Measurements from ENCODE around the gene ERBB4. TPM values are rescaled to one million over a fixed set of nuclear protein-coding genes. Genes with fewer than 3 reads are reported as not detected.

Gene ERBB4
- polyA plus RNA-seq, 4 donors = 0.04 to 0.13 TPM; not detected in 2

DNA sequence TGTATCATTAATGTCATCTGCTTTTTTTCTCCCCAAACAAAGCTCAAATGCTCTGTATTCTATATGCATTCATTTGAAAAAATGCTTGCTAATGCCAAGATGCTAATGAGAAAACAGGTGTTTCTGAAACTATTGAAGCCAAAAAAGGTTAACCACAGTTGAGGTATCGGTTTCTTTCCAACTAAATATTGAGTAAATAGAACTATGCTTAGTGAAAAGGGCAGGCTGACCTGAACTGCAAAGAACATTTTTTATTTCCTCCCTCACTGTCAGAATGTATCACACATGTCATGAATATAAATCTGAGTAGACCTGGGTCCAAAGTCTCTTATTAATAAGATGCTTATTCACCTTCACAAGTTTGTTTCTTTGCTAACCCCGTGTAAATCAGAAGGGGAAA lies 1115.6 kb downstream of the ERBB4 start:
- FAIRE-seq (no peak), DNase-seq (no peak)
- H3K27me3 ChIP-seq (ENCODE audit: control insufficient read depth in 3 of 3, insufficient read depth in 3 of 3, low read length in 3 of 3) = no peaks in the 10 kb centered on the region
- 26 to 49% (median 30%) methylated on average over 2 of the region's 2 CpGs for WGBS, 3 donors
- no peak overlapping the region for H3K27ac ChIP-seq (ENCODE audit: low read depth in 1 of 3, low read length in 2 of 3)
- no peak overlapping the region for H3K4me3 ChIP-seq (ENCODE audit: low read depth in 1 of 3, low read length in 3 of 3)
- H3K36me3 ChIP-seq (ENCODE audit: control insufficient read depth in 3 of 3, insufficient read depth in 2 of 3, low read depth in 1 of 3, low read length in 3 of 3) = no peaks in the 10 kb centered on the region
- no peaks in the 10 kb centered on the region for H3K4me1 ChIP-seq (ENCODE audit: control insufficient read depth in 3 of 3, insufficient read depth in 2 of 3, low read depth in 1 of 3, low read length in 2 of 3)
- H3K9me3 ChIP-seq (ENCODE audit: control insufficient read depth in 2 of 2, insufficient read depth in 1 of 2, low read depth in 1 of 2, low read length in 1 of 2) = no peaks in the 10 kb centered on the region

DNA sequence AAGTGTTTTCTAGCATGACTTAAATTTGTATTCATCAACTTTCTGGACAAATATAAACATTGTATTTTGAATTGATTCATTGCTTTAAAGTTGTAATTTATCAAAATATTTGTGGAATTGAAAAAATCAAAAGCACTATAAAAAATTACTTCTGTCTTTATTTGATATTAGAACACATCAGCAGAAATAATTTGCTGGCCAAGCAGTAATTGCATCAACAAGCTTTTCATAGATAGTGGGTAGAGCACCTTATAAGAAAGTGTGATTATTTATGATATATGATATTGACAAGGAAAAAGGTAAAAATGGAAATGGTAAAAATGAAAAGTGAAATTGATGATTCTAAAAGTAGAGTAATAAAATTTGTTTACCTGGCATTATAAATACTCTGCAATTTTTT lies 1121.1 kb downstream of the ERBB4 start:
- Histone ChIP-seq H3K9me3 (ENCODE audit: control insufficient read depth in 2 of 2, insufficient read depth in 1 of 2, low read depth in 1 of 2, low read length in 1 of 2) (no peaks in the 10 kb centered on the region), H3K4me3 (ENCODE audit: low read depth in 1 of 3, low read length in 3 of 3) (no peak overlapping the region), H3K4me1 (ENCODE audit: control insufficient read depth in 3 of 3, insufficient read depth in 2 of 3, low read depth in 1 of 3, low read length in 2 of 3) (no peaks in the 10 kb centered on the region), H3K36me3 (ENCODE audit: control insufficient read depth in 3 of 3, insufficient read depth in 2 of 3, low read depth in 1 of 3, low read length in 3 of 3) (no peaks in the 10 kb centered on the region), H3K27me3 (ENCODE audit: control insufficient read depth in 3 of 3, insufficient read depth in 3 of 3, low read length in 3 of 3) (no peaks in the 10 kb centered on the region), H3K27ac (ENCODE audit: low read depth in 1 of 3, low read length in 2 of 3) (no peak overlapping the region)
- DNase-seq (no peak), FAIRE-seq (no peak)

DNA sequence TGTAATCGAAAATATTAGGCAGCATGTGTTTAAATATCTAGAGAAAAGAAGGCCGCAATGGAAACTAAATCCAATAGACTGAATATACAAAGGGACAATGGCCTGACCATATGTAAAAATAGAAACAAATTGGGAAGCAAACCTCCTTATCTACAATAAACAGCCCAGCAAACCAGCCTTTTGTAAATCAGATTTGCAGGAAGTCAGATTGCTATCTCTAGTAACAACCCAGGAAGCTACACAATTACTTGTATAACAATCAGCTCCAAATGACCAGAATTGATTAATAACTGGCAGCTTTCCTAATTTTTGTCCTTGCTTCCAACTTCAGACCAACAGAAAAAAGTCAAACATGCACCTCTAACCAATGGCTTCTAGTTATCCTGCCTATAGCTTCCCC lies 1122.2 kb downstream of the ERBB4 start:
- no peak for FAIRE-seq
- no peak overlapping the region for H3K4me3 ChIP-seq (ENCODE audit: low read depth in 1 of 3, low read length in 3 of 3)
- H3K36me3 ChIP-seq (ENCODE audit: control insufficient read depth in 3 of 3, insufficient read depth in 2 of 3, low read depth in 1 of 3, low read length in 3 of 3) = no peaks in the 10 kb centered on the region
- no peaks in the 10 kb centered on the region for H3K4me1 ChIP-seq (ENCODE audit: control insufficient read depth in 3 of 3, insufficient read depth in 2 of 3, low read depth in 1 of 3, low read length in 2 of 3)
- 85 to 89% (median 87%) methylated on average over 2 of the region's 2 CpGs for WGBS, 3 donors
- H3K9me3 ChIP-seq (ENCODE audit: control insufficient read depth in 2 of 2, insufficient read depth in 1 of 2, low read depth in 1 of 2, low read length in 1 of 2) = no peaks in the 10 kb centered on the region
- no peaks in the 10 kb centered on the region for H3K27me3 ChIP-seq (ENCODE audit: control insufficient read depth in 3 of 3, insufficient read depth in 3 of 3, low read length in 3 of 3)
- no peak for DNase-seq
- no peak overlapping the region for H3K27ac ChIP-seq (ENCODE audit: low read depth in 1 of 3, low read length in 2 of 3)

DNA sequence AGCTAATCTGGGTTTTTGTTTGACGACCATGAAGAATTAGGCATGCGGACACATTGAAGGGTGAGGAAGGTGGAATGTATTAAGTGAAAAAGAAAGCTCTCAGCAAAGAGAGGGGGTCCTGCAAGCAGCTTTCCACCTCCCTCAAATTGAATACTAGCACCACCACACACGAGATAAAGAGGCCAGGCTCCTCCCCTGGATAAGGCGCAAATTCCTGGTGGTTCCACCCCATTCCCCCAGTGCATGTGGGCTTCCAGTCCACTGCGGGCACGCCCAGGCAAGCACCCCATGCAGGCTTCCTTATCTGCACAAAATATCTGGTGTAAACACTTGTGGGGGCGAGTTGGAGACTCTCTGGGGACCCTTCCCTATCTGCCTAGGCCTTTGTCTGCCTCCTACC lies 1124.9 kb downstream of the ERBB4 start:
- 66 to 80% (median 70%) methylated on average over 7 of the region's 7 CpGs for WGBS, 3 donors
- no peak for FAIRE-seq

DNA sequence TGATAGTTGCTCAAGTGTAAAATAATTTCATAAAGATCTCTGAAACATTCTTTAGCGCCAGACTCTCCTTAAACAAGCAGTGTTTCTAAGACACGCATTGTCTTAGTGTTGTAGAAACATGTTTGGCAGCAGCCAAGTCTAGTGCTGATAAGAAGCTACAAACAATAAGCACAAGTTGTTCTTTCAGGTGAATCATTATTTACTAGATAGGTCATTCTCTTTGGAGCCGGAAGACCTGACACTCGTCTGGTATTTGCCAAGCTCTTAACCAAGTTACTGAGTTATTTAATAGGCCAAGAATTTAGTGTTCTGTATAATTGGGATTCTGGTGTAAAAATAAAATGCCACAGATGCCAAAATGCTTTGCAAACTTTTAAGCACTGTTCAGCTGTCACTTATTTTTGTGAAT lies 1130.1 kb downstream of the ERBB4 start:
- Histone ChIP-seq H3K9me3 (ENCODE audit: control insufficient read depth in 2 of 2, insufficient read depth in 1 of 2, low read depth in 1 of 2, low read length in 1 of 2) (no peaks in the 10 kb centered on the region), H3K27me3 (ENCODE audit: control insufficient read depth in 3 of 3, insufficient read depth in 3 of 3, low read length in 3 of 3) (no peaks in the 10 kb centered on the region), H3K4me1 (ENCODE audit: control insufficient read depth in 3 of 3, insufficient read depth in 2 of 3, low read depth in 1 of 3, low read length in 2 of 3) (no peaks in the 10 kb centered on the region), H3K4me3 (ENCODE audit: low read depth in 1 of 3, low read length in 3 of 3) (no peak overlapping the region), H3K27ac (ENCODE audit: low read depth in 1 of 3, low read length in 2 of 3) (no peak overlapping the region), H3K36me3 (ENCODE audit: control insufficient read depth in 3 of 3, insufficient read depth in 2 of 3, low read depth in 1 of 3, low read length in 3 of 3) (no peaks in the 10 kb centered on the region)
- WGBS, 3 donors = 11 to 36% (median 32%) methylated on average over 4 of the region's 4 CpGs
- FAIRE-seq (no peak), DNase-seq (no peak)

More for the DNA sequence above, 1124.9 kb downstream of the ERBB4 start:
- no peaks in the 10 kb centered on the region for H3K9me3 ChIP-seq (ENCODE audit: control insufficient read depth in 2 of 2, insufficient read depth in 1 of 2, low read depth in 1 of 2, low read length in 1 of 2)
- H3K4me1 ChIP-seq (ENCODE audit: control insufficient read depth in 3 of 3, insufficient read depth in 2 of 3, low read depth in 1 of 3, low read length in 2 of 3) = no peaks in the 10 kb centered on the region
- no peak for DNase-seq
- H3K36me3 ChIP-seq (ENCODE audit: control insufficient read depth in 3 of 3, insufficient read depth in 2 of 3, low read depth in 1 of 3, low read length in 3 of 3) = no peaks in the 10 kb centered on the region
- no peak overlapping the region for H3K4me3 ChIP-seq (ENCODE audit: low read depth in 1 of 3, low read length in 3 of 3)
- H3K27ac ChIP-seq (ENCODE audit: low read depth in 1 of 3, low read length in 2 of 3) = no peak overlapping the region
- no peaks in the 10 kb centered on the region for H3K27me3 ChIP-seq (ENCODE audit: control insufficient read depth in 3 of 3, insufficient read depth in 3 of 3, low read length in 3 of 3)

DNA sequence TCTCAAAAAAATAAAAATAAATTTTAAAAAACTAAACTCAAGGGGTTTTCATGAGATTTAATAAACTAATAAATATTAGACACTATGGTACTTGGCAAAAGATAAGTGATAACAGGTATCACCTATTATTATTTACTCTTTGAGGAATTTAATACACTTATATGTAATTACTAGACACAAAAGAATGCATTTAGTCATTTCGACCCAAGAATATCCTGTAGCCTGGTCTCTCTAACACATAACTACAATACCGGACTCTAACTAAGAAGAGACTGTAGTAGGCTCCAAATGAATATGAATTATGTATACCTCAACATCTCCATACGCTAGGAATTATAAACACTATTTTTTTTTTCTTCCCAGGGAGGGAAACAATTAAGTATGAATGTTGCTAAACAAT lies 1131.5 kb downstream of the ERBB4 start:
- no peak for DNase-seq
- Histone ChIP-seq H3K27ac (ENCODE audit: low read depth in 1 of 3, low read length in 2 of 3) (no peak overlapping the region), H3K4me3 (ENCODE audit: low read depth in 1 of 3, low read length in 3 of 3) (no peak overlapping the region), H3K36me3 (ENCODE audit: control insufficient read depth in 3 of 3, insufficient read depth in 2 of 3, low read depth in 1 of 3, low read length in 3 of 3) (no peaks in the 10 kb centered on the region), H3K27me3 (ENCODE audit: control insufficient read depth in 3 of 3, insufficient read depth in 3 of 3, low read length in 3 of 3) (no peaks in the 10 kb centered on the region), H3K9me3 (ENCODE audit: control insufficient read depth in 2 of 2, insufficient read depth in 1 of 2, low read depth in 1 of 2, low read length in 1 of 2) (no peaks in the 10 kb centered on the region), H3K4me1 (ENCODE audit: control insufficient read depth in 3 of 3, insufficient read depth in 2 of 3, low read depth in 1 of 3, low read length in 2 of 3) (no peaks in the 10 kb centered on the region)
- no peak for FAIRE-seq
- WGBS, 3 donors = 81 to 91% (median 89%) methylated on average over 3 of the region's 3 CpGs

DNA sequence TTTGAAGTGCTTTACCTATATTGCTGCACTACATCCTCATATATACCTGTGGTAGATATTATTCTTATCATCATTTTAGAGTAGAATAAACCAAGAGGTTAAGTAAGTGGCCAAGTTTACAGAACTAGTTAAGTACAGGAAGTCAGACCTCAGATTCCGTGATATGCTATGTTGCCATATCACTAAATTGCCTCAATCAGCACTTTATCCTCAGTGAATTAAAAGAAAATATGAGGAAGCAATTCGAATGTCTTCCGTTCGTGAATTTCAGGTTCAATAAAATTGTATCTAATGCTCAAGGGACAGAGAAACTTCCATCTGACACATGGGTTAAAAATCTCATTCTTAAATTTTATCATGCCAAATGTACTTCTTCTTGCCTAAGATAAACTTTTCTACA lies 1133.6 kb downstream of the ERBB4 start:
- Histone ChIP-seq H3K36me3 (ENCODE audit: control insufficient read depth in 3 of 3, insufficient read depth in 2 of 3, low read depth in 1 of 3, low read length in 3 of 3) (no peaks in the 10 kb centered on the region), H3K4me1 (ENCODE audit: control insufficient read depth in 3 of 3, insufficient read depth in 2 of 3, low read depth in 1 of 3, low read length in 2 of 3) (no peaks in the 10 kb centered on the region), H3K27me3 (ENCODE audit: control insufficient read depth in 3 of 3, insufficient read depth in 3 of 3, low read length in 3 of 3) (no peaks in the 10 kb centered on the region), H3K27ac (ENCODE audit: low read depth in 1 of 3, low read length in 2 of 3) (no peak overlapping the region), H3K9me3 (ENCODE audit: control insufficient read depth in 2 of 2, insufficient read depth in 1 of 2, low read depth in 1 of 2, low read length in 1 of 2) (no peaks in the 10 kb centered on the region), H3K4me3 (ENCODE audit: low read depth in 1 of 3, low read length in 3 of 3) (no peak overlapping the region)
- WGBS, 3 donors = 57 to 86% (median 63%) methylated on average over 4 of the region's 4 CpGs
- FAIRE-seq (no peak), DNase-seq (no peak)

DNA sequence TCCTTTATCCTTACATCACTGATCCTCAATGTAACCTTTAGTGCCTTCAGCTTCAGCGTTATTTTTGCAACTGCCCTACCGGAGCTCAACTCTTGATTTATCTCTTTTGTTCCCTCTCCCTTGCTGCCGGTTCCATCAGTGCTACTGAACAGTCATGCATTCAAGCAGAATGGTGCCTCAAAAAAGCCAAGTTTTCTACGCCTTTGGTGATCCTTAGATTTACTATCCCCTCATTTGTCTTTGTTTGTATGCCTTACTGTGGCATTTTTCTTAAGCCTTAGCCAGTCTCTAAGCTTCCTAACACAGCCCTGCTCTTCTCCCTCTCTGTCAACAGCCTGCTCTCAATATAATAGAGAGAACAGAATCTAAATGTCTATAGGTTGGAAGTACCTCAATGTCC lies 1134.5 kb downstream of the ERBB4 start:
- Histone ChIP-seq H3K9me3 (ENCODE audit: control insufficient read depth in 2 of 2, insufficient read depth in 1 of 2, low read depth in 1 of 2, low read length in 1 of 2) (no peaks in the 10 kb centered on the region), H3K4me1 (ENCODE audit: control insufficient read depth in 3 of 3, insufficient read depth in 2 of 3, low read depth in 1 of 3, low read length in 2 of 3) (no peaks in the 10 kb centered on the region), H3K27ac (ENCODE audit: low read depth in 1 of 3, low read length in 2 of 3) (no peak overlapping the region), H3K4me3 (ENCODE audit: low read depth in 1 of 3, low read length in 3 of 3) (no peak overlapping the region), H3K27me3 (ENCODE audit: control insufficient read depth in 3 of 3, insufficient read depth in 3 of 3, low read length in 3 of 3) (no peaks in the 10 kb centered on the region), H3K36me3 (ENCODE audit: control insufficient read depth in 3 of 3, insufficient read depth in 2 of 3, low read depth in 1 of 3, low read length in 3 of 3) (no peaks in the 10 kb centered on the region)
- 55 to 71% (median 60%) methylated on average over 4 of the region's 4 CpGs for WGBS, 3 donors
- DNase-seq = no peak
- FAIRE-seq = no peak

DNA sequence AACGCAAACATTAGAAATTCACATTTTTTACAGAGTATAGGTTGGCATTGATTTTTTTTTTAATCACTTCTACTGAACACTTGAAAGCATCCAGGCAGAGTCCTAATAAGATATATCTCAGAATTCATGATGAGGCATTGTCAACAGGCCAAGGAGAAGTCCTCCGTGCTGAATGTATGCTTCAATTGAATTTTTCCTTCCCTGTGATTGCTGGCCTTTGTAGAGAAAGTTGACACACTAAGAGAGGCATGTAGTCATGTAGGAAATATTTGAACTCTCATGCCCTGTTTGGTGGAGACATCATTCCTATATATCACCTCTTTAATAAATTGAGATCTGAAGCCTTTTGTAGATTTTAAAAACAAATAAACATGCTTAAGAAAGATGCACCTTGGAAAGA lies 1137.3 kb downstream of the ERBB4 start:
- H3K27ac ChIP-seq (ENCODE audit: low read depth in 1 of 3, low read length in 2 of 3) = no peak overlapping the region
- FAIRE-seq (no peak), DNase-seq (no peak)
- WGBS, 3 donors = 71 to 85% (median 77%) methylated on average over 2 of the region's 2 CpGs
- no peak overlapping the region for H3K4me3 ChIP-seq (ENCODE audit: low read depth in 1 of 3, low read length in 3 of 3)
- H3K36me3 ChIP-seq (ENCODE audit: control insufficient read depth in 3 of 3, insufficient read depth in 2 of 3, low read depth in 1 of 3, low read length in 3 of 3) = no peaks in the 10 kb centered on the region
- no peaks in the 10 kb centered on the region for H3K27me3 ChIP-seq (ENCODE audit: control insufficient read depth in 3 of 3, insufficient read depth in 3 of 3, low read length in 3 of 3)
- no peaks in the 10 kb centered on the region for H3K9me3 ChIP-seq (ENCODE audit: control insufficient read depth in 2 of 2, insufficient read depth in 1 of 2, low read depth in 1 of 2, low read length in 1 of 2)
- no peaks in the 10 kb centered on the region for H3K4me1 ChIP-seq (ENCODE audit: control insufficient read depth in 3 of 3, insufficient read depth in 2 of 3, low read depth in 1 of 3, low read length in 2 of 3)
